ENCODE measurements around the gene C11orf54.
A peak's percentile ranks its signal among the peaks of the same experiment; 100 is the strongest.
"Not testable (repeated sequence)": the region's sequence is repeated elsewhere in the genome, so short reads cannot be mapped to it uniquely, and the experiment has no call there.

The C11orf54 gene

DNA sequence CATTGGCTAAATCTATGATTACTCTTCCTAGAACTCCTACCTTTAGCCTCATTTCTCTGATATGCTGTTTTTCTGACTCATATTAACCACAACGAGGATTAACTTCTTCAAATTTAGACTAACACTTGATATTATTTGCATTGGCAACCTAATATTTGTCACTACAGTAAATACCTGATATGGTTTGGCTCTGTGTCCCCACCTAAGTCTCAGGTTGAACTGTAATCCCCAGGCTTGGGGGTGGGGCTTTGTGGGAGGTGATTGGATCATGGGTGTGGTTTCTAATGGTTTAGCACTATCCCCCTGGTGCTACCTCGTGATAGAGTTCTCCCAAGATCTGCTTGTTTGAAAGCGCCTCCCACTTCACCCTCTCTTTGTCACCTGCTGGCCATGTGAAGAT lies 25.5 kb downstream of the C11orf54 start:
- DNase-seq (ENCODE audit: low spot score): no peak

DNA sequence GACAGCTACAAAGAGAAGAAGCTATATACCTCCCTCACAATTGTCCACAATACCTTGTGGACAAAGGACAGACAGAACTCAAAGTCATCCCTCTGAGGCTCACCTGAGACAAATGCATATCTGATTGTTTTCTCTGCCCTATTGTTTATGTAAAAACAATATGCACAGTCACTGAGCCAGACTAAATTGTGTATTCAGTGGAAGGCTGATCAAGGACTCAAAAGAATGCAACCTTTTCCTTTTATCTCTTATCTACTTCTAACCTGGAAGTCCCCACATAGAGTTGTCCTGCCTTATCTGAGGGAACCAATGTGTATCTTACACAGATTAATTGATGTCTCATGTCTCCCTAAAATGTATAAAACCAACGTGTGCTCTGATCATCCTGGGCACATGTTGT lies 28.7 kb downstream of the C11orf54 start:
- no peak for DNase-seq (ENCODE audit: low spot score)

DNA sequence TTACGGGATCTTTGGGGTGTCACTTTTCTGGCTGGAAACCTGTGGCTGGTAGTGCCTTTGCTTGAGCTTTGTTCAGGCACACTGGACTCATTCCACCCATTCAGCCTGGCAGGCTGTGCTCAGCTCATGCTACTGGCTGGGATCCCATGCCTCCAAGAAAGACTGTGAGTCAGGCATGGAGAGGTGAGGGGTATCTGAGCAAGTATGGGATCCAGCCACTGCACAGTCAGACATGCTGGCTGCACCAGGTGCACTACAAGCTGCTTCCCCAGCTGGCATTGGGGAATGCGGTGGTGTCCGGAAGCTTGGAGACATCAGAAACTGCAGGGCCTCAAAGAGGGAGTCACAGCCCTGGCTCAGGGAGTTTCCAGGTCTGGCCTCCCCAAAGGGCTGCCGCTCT lies 30.7 kb downstream of the C11orf54 start:
- DNase-seq (ENCODE audit: low spot score): no peak

DNA sequence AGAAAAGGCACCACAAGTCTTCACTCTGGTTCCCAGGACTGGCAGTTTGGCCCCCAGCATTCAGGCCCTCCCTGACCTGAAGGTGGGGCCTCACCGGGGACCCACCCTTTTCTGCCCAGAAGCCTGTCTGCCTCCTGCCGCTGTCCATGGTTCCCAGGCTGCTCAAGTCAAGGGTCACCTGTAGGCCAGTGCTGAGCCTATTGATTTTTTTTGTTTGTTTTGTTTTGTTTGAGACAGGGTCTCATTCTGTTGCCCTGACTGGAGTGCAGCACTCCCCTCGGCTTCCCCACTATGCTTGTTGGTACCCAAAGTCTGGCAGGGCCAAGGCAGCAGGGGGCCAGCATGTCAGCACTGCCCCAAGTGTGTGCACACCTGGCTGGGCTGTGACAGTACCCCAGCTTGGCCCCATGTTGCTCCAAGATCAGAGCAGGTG lies 31.6 kb downstream of the C11orf54 start:
- DNase-seq (ENCODE audit: low spot score): no peak

DNA sequence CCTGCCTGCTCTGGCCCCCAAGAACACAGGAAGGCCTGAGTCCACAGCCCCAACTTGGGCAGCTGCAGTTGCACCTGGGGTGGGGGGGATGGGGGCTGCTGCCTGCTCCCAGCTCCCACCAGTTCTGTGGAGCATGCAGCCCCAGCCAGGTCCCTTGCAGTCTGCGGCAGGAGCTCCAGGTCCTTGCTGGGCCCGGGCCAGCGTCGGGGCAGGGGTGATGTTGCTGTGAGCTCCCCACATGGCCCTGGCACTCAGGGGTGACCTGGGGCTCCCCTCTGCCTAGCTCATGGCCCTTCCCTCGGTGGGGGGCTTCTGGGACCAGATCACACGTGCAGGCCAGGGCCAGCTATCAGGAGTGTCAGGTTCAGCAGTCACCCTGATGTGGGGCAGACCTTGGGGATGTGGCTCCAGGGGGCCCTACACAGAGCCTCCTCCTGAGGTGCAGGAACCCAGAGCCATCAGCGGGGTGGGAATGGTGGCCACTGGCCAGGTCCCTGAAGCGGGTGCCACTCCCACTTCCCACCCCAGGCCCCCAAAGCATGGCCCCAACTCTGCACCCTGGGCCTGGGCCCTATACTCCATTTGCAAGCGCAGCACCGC lies 32.2 kb downstream of the C11orf54 start:
- DNase-seq (ENCODE audit: low spot score): no peak

DNA sequence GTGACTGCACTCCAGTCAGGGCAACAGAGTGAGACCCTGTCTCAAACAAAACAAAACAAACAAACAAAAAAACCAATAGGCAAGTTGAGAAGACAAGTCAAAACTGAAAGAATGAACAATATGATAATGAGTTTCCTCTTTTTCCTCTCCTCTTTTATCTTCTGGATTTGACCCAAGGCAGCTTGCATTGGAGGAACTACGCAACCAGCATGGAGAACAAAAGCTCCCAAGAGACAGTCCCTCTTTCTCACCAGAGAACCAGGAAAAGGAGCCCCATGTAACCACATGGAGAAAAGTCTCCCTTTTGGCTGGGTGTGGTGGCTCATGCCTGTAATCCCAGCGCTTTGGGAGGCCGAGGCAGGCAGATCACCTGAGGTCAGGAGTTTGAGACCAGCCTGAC lies 33.1 kb downstream of the C11orf54 start:
- DNase-seq (ENCODE audit: low spot score): not testable (repeated sequence)

DNA sequence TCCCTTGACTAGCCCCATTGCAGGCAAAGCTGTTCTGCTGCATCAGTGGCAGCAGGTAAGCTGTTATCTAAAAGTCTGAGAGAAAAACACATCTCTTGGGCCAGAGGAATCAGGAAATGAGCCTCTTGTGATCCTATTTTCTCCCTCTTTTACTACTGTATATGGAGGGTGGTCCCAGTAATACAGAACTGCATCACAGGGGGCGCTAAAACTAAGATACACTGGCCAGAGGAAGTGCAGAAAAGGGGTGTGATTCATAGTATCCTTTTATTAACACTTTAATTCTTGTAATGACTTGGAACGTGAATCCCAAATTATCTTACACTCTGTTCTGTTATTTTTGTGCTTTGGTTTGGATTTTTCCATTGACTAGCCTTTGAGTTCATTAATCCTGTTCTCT lies 33.8 kb downstream of the C11orf54 start:
- no peak for DNase-seq (ENCODE audit: low spot score)

DNA sequence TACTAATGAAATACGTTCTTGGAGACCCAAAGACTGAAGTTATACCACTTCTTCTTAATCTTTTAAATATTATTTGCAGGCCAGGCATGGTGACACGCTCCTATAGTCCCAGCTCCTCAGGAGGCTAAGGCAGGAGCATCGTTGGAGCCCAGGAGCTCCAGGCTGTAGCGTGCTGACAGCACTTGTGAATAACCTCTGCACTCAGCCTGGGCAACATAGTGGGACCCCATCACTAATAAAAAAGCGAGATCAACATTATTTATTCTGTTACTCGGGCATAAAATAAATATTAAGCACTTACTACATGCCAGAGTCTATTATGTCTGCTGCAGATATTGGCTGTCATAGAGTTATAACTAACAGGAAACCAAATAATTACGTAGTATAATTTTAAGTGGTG lies 41.9 kb downstream of the C11orf54 start:
- no peak for DNase-seq (ENCODE audit: low spot score)

DNA sequence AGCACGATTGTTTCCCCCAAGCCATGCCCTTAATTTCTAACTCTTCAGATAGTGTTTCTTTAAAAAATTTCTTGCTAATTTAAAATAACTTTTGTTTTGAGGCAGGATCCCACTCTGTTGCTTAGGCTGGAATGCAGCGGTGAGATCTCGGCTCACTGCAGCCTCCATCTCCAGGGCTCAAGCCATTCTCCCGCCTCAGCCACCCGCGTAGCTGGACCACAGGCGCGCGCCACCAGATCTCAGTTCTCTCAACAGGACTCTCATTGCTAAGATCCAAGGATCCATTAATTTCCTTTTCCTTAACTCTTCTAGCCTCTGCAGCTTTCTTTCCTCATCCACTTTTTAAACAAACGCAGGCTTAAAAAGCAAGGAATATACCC lies 42.3 kb downstream of the C11orf54 start:
- DNase-seq (ENCODE audit: low spot score): no peak

DNA sequence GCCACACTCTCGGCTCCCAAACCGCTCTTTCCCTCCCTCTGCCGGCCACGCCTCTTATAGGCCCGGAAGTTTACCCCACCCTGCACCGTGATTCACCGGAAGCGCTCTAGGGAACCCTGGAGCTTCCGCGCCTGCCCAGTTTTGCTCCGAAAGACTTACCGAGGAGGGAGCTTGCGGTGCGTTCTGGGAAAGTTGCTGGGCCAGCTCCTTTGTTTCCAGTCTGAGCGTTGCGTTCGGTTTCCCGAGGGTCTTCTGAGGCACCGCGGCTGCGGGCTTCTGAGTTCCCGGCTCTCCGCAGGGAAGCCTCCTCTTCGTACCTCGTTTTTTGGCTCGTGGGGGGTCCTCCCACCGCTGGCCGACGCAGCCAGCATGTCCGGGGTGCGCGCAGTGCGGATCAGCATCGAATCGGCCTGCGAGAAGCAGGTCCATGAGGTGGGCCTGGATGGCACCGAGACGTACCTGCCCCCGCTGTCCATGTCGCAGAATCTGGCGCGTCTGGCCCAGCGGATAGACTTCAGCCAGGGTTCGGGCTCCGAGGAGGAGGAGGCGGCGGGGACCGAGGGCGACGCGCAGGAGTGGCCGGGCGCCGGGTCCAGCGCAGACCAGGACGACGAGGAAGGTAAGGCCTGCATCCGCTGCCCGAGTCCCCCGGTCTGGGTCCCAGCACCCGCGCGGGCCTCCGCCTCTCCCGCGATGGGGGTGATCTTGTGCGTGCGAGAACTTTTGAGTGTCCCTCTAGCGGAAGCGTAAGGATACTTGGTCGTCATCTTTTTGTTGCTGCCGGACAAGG lies 42.9 kb downstream of the C11orf54 start, which contains the start of gene MED17:
Gene MED17 (plus strand): TSS at position 138 of the 790 bp plus-strand sequence. CDS start 232 bp downstream, at position 370.
- DNase-seq (ENCODE audit: low spot score): peak; percentile 94

DNA sequence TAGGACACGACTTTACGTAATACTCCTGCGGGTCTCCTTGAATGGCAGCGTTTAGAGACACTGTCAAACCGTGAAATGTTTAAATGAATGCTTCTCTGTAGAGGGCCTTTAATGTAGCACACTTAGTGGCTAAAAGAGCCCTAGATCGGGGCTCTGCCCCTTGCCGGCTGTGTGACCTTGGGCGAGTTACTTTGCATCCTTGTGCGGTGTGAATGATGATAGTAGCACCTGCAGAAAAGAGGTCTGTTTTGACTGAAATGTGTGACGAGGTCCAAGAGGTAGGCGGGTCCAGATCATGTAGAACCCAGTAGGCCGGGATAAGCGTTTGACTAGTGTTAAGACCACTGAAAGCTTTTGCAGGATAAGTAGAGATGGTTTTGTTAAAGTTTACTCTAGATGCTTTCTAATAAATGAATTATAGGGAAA lies 43.5 kb downstream of the C11orf54 start:
- DNase-seq (ENCODE audit: low spot score): no peak

DNA sequence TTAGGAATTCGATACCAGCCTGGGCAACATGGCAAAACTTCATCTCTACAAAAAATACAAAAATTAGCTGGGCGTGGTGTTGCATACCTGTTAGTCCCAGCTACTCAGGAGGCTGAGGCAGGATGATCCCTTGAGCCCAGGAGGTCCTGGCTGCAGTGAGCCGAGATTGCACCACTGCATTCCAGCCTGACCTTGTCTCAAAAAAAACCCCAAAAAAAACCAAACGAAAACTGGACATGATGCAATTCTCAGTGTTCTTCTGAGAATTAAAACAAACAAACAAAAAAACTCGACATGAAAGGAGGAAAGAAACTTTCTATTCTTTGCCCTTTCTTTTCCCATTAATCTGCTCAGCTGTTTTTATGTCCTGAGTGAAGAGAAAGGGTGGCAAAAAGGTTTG lies 50.0 kb downstream of the C11orf54 start:
- no peak for DNase-seq (ENCODE audit: low spot score)

DNA sequence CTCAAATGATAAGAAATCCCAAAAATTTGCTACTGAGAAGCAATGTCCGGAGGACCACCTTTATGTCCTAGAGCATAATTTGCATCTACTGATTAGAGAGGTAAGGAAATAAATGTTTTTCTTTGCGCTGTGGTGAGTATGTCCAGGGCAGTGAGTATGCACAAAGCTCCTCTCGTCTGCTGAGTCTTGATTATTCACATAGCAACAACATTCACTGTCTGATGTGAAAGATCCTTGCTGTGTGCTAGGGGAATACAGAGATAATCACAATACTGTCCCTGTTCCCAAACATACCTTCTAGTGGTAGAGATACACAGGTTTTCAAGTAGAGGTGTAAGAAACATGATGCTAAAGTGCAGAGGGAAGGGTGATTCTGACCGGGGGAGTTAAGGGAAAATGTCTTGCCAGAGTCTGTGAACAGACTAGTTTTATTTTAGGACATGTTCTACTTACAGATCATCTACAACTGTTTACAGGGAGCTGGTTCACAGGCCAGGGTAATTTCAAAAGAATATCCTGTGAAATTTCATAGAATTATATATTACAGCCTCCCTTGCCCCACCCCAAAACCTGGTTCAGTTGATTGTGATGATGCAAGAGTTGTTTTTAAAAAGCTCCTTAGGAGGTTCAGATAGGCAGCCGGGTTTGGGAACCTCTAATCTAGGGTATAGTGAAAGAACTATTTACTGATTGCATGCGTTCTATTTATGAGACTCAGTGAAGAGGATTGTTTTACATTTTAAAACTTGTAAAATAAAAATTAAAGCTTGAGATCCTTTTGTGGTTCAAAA lies 55.2 kb downstream of the C11orf54 start:
- DNase-seq (ENCODE audit: low spot score): no peak

DNA sequence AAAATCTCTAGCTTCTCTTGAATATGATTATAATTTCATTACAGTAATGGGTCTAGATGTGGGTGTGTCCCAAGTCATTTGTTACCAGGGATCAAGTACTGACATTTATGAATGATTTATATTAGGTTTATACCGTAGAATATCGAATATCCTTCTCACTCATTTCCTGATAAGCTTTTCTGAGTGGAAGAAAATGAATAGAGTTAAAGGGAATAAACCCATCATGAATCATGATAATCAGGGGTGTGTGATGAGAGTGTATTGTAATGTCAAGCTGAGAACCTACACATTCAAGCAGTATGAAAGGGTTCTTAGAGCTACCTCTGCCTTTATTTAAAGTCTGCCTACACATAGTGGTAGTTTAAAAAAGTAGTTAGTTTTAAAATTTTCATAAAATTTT lies 59.9 kb downstream of the C11orf54 start:
- no peak for DNase-seq (ENCODE audit: low spot score)

DNA sequence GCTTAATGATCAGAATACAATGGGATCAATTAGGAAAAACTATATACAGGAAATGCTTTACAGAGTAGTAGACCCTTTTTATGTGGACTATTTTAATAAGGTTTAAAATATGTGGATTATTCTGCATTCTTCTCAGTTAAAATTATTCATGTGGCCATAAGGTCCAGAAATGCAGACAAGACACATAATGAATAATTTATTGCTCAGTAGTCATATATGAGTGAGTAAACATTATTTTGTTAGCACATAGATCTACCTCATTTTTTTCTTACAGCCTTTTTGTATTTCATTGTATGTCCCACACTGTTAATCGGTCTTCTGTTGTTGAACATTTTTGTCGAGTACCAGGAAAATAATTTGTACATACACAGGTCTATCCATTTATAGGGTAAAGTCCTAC lies 63.4 kb downstream of the C11orf54 start:
- no peak for DNase-seq (ENCODE audit: low spot score)

DNA sequence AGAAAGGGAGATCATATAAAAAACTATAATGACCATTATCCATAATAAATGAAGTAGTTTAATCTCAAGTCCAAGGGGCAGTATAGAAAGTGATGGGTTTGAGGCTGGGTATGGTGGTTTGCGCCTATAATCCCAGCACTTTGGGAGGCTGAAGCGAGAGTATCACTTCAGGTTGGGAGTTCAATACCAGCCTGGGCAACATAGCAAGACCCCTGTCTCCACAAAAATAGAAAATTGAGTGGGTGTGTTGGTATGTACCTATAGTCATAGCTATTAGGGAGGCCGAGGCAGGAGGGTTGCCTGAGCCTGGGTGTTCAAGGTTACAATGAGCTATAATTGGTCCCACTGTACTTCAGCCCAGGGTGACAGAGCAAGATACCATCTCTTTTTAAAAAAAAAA lies 66.5 kb downstream of the C11orf54 start:
- no peak for DNase-seq (ENCODE audit: low spot score)

DNA sequence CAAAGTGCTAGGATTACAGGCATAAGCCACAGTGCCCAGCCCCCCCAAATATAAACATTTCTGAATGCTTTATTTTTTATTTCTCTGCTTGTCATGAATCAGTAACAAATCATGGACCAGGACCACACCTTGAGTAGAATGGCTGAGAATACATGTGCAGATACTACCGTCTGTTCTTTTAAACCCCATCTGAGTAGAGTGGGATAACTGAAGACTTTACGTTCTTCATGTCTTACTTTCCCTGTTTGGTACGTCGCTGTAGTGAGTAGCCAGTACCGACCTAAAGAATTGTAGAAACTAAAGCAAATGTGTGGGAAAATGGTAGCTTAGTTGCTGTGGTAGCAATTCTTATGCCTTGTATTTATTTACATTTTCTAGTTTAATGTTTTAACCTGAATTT lies 72.5 kb downstream of the C11orf54 start:
- no peak for DNase-seq (ENCODE audit: low spot score)
